NK-92 (cell line): ENCODE measurements around the gene PILRA.
"Not testable (repeated sequence)": the region's sequence is repeated elsewhere in the genome, so short reads cannot be mapped to it uniquely, and the experiment has no call there.

Experiments
- DNase-seq: peaks from one replicate; lab custom pipeline; 2025; ENCODE audit not compliant: unreplicated experiment; lab: John Stamatoyannopoulos, UW

PILRA gene

DNA sequence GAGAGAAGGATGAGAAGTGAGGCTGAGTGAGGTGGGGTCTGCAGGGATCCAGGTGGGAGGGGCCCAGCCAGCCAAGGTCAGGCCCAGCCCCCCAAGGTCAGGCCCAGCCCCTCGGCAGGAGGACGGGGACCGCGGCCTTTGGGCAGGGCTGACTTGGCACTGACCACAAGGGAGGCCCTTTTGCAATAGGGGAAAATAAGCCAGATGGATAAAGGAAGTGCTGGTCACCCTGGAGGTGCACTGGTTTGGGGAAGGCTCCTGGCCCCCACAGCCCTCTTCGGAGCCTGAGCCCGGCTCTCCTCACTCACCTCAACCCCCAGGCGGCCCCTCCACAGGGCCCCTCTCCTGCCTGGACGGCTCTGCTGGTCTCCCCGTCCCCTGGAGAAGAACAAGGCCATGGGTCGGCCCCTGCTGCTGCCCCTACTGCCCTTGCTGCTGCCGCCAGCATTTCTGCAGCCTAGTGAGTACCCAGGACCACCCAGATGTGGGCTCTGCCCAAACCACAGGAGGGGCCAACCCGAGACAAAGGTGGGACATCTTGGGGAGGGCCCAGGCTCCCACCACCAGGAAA lies at the start of gene PILRA:
TSS of gene PILRA (plus strand) at position 227 of the 571 bp plus-strand sequence. CDS start at position 397, 170 bp downstream.
- no peak for DNase-seq

DNA sequence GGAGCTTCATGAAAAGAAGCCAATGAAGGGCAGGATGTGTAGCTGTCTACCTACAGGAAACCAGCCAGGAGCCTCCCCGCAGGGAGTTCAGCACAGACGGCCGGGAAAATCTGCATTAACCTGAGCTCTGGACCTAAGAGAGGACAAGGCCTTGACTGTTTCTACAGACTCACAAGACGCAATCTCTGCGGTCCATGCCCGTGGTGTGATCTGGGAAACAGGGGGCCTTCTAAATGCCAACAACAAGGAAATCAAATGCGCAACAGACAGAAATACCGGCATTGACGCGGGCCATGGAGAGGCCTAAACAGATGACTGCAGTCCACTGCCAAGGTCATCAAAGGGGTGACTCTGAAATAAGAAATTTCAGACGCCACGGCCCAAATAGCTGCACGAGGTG lies 49.1 kb upstream of the PILRA start:
- not testable (repeated sequence) for DNase-seq

DNA sequence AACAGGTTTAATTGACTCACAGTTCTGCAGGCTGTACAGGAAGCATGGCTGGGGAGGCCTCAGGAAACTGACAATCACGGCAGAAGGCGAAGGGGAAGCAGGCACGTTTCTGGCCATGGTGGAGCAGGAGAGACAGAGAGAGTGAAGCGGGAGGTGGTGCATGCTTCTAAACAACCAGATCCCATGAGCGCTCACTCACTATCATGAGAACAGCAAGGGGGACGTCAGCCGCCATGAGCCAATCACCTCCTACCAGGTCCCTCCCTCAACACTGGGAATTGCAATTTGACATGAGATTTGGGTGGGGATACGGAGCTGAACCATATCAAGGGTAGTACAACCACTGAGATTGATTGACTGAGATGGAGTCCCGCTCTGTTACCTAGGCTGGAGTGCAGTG lies 47.6 kb upstream of the PILRA start:
- DNase-seq = not testable (repeated sequence)

DNA sequence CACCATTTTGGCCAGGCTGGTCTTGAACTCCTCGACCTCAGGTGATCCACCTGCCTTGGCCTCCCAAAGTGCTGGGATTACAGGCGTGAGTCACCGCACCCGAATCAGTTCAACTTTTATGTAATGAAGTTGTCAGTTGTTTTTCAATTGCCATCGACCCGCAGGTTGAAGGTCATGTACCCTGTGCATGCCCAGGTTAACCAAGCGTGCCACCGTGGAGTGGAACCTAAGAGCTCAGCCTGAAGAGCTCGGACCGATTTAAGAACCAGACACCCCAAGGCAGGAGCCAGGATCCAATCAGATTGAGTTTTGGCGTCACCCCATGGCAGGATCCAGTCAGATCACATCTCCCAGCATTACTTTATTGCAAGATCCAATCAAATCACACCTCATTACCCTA lies 46.4 kb upstream of the PILRA start:
- DNase-seq = not testable (repeated sequence)

DNA sequence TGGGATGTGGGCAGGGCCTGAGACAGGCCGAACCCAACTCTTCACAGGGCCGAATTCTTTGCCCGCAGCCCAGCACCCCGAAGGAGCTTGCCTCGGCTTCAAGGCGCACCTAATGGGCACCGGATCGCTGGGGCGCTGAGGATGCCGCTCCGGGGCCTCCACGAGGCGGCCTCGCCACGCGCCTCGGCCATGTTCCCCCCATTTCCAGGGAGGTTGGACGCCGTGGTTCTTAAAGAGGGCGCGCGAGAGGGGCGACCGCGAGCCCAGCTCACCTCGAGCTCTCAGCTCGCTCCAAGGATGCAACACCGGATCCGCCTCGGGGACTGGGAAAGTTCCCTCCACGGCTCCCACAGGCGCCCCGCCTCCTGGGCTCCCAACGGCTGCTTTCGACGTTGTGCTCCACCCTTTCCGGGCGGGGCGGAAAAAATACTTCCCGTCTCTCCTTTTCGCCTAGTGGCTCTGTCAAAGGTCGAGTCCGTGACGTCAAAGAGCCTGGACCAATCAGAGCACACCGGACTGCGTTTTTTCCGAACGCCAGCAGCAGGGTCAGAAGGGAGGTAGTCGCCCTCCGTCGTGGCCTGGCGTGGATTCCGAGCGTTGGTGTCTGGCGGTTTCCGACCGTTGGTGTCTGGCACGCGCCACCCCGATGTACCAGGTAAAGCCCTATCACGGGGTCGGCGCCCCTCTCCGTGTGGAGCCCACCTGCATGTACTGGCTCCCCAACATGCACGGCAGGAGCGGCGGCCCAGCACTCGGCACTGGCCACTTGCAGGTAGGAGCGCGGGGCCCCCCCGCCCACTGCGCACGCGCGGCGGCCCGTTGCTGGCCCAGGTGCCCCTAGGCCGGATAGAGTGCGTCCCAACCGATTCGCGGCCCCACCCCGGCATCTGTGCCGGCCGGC lies 37.5 kb upstream of the PILRA start:
- DNase-seq = peak; percentile 57

DNA sequence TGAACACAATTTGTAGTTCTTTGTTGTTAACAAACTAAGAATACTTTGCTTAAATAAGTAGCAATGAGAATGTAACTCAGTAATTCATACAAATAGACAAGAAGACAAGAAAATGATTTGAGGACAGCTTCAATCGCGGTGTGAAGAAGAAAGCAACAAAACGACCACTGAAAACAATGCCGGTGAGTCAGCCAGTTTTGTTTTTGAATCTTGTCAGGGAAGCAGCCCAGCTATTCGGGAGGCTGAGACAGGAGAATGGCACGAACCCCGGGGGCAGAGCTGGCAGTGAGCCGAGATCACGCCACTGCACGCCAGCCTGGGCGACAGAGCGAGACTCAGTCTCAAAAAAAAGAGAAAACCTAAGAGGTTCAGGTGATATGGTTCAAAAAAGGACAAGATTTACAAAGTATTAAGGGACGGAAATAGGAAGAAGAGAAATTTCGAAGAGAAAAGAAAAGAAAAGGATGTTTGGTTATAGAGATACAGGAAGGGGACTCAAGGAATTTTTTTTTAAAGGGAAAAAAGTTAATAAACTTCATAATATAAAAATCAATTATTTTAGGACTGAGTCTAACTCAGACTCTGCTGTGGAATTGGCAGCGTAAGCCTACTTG lies 35.1 kb upstream of the PILRA start:
- DNase-seq = not testable (repeated sequence)

DNA sequence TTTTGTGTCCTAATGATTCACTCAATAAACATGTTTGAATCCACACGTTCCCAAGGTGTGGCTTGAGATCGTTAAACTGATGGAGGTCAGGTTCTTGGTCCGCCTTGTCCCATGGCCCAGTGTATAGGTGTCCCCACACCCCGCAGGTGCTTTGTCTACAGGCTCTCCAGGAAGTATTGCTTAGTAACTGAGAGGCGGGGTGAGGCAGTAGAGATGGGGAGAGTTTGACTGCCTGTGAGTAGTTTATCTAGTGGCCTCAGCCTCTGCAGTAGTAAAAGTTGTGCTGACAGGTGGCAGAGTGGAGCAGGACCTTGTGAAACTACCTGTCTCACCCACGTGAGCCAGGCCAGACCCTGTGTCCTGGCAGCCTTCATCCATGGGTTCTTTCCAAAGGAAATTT lies 32.0 kb upstream of the PILRA start:
- not testable (repeated sequence) for DNase-seq

DNA sequence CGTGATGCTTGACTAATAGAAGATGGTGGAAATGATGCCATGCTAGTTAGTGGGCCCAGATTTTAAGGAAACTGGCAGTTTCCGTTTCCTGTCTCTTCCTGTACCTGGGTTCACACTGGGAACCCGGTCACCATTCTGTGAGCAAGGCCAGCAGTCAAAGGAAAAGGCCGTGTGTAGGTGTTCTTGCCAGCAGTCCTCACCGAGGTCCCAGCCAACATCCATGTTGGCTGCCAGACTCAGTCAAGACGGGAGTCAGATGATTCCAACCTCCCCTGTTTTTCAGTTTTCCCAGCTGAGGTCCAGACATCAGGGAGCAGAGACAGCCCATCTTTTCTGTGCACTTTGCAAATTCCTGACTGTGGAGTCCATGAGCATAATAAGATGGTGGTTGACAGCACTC lies 30.5 kb upstream of the PILRA start:
- DNase-seq = no peak

DNA sequence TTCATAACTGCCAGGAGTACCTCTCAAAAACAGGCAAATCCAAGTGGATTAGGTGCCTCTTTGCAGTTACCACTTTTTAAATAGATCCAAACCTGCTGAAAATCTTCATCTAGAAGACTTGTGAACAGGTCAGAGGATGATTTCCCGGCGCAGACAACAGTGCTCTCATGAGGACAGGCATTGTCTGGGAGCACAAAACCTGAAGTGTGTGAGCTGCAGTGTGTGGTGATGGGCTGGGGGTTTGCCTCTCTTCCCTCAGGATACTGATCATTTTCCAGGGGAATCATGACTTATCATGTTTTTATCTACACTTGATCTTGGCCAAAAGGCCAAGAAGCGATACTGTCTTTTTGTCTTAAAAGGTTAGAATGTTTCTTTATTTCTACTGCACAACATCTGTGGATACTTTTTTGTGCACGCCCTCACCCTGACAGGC lies 29.1 kb upstream of the PILRA start:
- DNase-seq = not testable (repeated sequence)

DNA sequence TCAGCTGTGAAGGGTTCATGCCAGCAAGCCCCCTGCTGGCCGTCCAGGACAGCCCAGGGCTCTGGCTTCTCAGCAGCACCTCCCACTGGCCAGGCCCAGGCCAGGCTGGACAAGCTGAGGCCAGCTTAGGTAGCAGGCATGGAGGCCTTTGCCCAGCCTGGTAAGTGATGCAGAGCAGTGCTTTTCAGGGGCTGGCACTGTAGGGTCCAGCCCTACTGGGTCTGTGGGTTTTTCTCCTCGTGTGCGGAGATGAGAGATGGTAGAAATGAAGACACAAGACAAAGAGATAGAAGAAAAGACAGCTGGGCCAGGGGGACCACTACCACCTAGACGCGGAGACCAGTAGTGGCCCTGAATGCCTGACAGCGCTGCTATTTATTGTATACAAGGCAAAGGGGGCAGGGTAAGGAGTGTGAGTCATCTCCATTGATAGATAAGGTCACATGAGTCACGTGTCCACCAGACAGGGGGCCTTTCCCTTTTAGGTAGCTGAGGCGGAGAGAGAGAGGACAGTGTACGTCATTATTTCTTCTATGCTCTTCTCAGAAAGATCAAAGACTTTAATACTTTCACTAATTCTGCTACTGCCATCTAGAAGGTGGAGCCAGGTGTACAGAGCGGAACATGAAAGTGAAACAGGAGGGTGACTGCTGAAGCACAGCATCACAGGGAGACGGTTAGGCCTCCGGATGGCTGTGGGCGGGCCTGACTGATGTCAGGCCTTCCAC lies 28.6 kb upstream of the PILRA start:
- DNase-seq = not testable (repeated sequence)

DNA sequence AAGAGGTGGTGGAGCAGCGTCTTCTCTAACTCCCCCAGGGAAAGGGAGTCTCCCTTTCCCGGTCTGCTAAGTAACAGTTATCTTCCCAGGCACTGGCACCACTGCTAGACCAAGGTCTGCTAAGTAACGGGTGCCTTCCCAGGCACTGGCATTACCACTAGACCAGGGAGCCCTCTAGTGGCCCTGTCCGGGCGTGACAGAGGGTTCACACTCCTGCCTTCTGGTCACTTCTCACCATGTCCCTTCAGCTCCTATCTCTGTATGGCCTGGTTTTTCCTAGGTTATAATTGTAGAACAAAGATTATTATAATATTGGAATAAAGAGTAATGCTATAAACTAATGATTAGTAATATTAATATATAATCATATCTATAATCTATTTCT lies 28.0 kb upstream of the PILRA start:
- not testable (repeated sequence) for DNase-seq

DNA sequence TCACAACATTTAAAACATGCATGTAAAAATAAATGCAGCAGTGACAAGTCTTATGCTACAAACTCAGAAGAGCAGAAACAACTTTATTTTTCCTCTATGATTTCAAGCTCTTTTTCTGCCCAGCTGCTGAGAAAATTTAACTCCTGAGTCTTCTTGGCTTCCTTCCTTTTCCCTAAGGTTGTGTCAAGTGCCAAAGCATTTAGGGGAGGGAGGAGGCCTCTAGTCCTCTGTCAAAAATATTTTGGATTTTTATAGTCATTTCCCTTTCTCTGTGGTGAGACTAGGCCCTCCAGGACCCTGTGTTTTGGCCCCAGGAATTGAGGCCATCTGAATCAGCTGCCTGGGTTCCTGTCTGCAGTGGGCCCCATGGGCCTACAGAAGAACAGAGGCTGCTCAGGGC lies 26.4 kb upstream of the PILRA start:
- no peak for DNase-seq

DNA sequence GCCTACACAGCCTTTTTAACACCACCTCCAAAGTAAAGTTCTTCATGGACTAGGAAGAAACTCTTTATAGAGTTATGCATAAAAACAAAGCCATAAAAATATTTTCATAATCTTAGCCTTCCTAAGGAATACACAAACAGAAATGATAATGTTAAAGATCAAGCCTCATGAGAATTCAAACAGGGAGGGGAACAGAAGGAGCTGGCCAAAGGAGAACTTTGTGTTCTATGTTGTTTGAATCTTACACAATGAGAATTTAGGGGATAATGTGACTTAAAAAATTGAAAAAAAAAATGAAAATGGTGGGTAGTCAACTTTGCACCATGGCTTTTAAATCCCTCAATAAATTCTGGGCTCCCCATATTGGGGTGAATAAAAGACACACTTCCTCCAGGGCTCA lies 24.5 kb upstream of the PILRA start:
- DNase-seq = no peak

DNA sequence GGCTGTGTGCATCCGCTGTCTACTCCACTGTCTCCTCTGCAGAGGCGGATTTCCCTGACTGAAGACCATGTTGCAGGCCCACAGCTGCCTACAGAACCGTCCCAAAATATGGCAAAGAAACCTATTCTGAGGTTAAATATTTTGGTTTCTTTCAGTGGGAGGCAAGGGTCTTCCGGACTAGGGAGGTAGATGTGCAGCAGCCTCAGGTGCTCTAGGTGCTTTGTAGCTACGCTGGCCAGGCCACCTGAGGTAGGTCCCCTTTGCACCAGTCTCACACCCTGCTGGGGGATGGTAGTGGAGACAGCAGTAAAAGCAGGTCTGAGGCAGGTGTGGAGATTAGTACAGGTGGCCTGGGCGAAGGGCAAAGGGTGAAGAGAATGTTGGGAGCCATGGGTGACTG lies 23.5 kb upstream of the PILRA start:
- no peak for DNase-seq

DNA sequence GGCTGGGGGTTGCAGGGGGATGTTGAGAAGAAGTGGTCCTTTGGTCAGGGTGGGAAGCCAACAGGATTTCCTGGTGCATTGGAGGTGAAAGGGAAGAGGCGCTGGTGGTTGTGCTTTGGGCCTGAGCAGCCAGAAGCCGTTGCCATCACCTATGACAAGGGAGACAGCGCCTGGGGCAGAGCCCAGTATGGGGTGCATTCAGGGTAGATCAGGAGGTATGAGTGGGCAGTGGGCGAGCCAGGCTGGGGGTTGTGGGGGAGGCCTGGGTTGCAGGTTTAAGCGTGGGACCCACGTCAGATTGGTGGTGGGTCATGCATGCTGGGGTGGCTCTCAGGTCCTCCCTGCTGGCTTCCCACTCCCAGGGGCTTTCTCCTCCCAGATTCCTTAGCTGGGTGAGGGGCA lies 21.6 kb upstream of the PILRA start:
- no peak for DNase-seq

DNA sequence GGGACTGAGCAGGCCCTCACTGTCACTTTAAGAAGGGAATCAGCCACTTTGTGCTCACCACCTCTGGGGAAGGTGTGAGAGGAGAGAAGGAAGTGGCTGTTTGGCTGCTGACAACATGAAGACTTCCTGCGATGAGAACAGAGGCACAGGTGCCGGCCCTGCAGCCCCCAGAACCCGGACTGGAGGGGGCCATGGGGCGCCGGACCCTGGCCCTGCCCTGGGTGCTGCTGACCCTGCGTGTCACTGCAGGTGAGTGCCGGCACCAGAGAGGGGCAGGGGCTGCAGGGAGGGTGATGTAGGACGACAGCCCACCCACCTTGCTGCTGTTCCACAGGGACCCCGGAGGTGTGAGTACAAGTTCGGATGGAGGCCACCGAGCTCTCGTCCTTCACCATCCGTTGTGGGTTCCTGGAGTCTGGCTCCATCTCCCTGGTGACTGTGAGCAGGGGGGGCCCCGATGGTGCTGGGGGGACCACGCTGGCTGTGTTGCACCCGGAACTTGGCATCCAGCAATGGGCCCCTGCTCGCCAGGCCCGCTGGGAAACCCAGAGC lies 21.0 kb upstream of the PILRA start:
- not testable (repeated sequence) for DNase-seq

DNA sequence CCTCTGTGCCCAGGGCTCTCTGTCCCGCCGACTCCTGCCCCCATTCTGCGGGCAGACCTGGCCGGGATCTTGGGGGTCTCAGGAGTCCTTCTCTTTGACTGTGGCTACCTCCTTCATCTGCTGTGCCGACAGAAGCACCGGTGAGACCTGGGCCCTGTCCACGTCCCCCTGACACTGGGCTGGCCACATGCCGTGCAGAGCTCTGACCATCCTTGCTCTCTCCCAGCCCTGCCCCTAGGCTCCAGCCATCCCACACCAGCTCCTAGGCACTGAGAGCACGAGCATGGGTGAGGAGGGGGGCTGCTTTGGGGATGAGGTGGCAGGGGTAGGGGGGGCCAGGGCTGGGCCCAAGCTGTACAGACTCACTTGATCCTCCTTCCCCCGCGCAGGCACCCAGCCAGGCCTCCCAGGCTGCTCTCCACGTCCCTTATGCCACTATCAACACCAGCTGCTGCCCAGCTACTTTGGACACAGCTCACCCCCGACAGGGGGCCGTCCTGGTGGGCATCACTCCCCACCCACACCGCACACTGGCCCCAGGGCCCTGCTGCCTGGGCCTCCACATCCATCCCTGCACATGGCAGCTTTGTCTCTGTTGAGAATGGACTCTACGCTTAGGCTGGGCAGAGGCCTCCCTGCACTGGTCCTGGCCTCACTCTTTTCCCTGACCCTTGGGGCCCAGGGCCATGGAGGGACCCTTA lies 20.2 kb upstream of the PILRA start:
- no peak for DNase-seq

DNA sequence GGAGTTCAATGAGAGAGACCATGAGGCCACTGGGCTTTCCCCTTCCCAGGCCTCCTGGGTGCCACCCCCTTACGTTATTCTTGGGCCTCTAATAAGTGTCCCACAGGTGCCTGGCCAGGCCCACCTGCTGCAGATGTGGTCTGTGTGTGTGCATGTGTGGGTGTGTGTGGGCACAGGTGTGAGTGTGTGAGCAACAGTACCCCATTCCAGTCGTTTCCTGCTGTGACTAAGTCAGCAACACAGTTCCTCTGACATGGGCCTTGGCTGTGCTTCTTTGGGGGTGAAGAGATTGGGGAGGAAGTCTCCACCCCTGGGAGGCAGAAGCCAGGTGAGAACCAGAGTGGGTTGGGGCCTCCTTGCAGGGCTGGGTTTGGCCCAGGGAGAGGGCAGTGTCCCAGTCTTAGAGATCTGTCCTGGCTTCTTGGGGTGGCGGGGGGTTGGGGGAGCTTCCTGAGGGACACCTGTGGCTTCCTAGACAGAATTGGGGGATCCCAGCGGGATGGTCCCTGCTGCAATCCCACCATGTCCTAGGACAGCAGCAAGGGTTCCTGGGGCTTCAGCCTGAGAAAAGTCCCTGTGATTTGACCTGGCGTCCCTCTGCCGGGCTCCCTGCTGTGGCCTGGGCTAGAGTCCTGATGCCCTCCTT lies 19.5 kb upstream of the PILRA start:
- DNase-seq = no peak

DNA sequence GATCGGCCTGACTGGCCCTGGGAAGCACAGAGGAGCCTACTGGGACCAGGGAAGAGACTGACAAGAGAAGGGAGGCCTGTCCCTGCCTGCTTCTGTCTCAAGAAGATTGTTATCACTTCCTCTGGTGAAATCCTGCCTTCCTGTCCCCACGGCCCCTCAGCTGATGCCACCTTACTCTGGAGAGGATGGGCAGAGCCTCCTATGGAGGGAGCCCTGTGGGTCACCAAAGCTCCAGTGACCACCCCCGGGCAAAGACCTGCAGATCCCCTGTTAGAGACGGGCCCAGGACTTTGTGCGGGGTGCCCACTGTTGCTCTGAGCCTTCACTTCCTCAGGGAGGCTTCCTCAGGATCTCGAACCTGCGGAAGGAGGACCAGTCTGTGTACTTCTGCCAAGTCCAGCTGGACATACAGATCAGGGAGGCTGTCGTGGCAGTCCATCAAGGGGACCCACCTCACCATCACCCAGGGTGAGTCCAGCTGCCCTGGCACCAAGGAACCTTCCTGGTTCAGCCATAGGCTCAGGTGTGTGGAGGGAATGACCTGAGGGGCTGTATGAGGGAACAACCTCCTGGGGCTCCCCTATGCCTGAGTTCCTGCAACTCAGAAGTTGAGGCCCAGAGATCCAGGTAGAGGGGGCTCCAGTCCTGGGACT lies 16.7 kb upstream of the PILRA start:
- no peak for DNase-seq
